ENCODE data around the gene COX7B2. TPM values are rescaled to one million over a fixed set of nuclear protein-coding genes. Genes with fewer than 3 reads are reported as not detected.

Gene COX7B2
- total RNA-seq, 1 donor from 2014 or later: not detected

DNA sequence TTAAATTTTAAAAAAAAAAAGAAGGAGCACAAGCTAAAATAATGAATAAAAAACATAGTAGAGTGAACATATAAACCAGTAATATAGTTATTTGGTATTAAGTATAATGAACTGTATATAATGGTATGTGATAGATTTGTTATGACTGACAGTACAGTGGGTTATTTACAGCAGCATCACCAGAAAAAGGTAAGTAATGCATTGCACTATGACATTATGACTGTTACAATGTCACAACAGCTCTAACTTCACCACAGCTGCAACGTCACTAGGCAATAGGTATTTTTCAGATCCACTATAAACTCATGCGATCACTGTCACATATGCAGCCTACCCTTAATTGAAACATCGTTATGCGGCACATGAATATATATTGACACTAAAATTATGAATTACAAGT is 72.5 kb downstream of the COX7B2 start:
- Mint-ChIP-seq H3K4me3 (ENCODE audit: low read depth) (no peak overlapping the region), H3K27me3 (no peaks in the 10 kb centered on the region), H3K4me1 (ENCODE audit: low read depth) (peaks cover 2% of the 10 kb centered on the region), H3K27ac (peak overlapping the region; percentile 12), H3K9me3 (ENCODE audit: low read depth) (peaks cover 6% of the 10 kb centered on the region), H3K36me3 (ENCODE audit: insufficient read depth) (peaks cover 1% of the 10 kb centered on the region)
- TF ChIP-seq, protein P1, sequence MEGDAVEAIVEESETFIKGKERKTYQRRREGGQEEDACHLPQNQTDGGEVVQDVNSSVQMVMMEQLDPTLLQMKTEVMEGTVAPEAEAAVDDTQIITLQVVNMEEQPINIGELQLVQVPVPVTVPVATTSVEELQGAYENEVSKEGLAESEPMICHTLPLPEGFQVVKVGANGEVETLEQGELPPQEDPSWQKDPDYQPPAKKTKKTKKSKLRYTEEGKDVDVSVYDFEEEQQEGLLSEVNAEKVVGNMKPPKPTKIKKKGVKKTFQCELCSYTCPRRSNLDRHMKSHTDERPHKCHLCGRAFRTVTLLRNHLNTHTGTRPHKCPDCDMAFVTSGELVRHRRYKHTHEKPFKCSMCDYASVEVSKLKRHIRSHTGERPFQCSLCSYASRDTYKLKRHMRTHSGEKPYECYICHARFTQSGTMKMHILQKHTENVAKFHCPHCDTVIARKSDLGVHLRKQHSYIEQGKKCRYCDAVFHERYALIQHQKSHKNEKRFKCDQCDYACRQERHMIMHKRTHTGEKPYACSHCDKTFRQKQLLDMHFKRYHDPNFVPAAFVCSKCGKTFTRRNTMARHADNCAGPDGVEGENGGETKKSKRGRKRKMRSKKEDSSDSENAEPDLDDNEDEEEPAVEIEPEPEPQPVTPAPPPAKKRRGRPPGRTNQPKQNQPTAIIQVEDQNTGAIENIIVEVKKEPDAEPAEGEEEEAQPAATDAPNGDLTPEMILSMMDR (IDR thresholded peaks at IDR 0.05; ENCODE audit: unreplicated experiment): no peak
- no peak for DNase-seq (ENCODE audit: low spot score, unreplicated experiment)

DNA sequence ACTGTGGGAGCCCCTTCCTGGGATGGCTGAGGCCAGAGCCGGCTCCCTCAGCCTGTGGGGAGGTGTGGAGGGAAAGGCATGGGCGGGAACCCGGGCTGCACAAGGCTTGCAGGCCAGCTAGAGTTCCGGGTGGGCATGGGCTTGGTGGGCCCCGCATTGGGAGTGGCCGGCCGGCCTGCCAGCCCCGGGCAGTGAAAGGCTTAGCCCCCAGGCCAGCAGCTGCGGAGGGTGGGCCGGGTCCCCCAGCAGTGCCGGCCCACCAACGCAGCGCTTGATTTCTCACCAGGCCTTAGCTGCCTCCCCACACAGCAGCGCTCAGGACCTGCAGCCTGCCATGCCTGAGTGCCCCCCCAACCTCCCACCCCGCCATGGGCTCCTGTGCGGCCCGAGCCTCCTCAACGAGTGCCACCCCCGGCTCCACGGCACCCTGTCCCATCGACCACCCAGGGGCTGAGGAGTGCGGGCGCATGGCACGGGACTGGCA is 78.0 kb downstream of the COX7B2 start:
- no peak overlapping the region for H3K27ac Mint-ChIP-seq
- H3K36me3 Mint-ChIP-seq (ENCODE audit: insufficient read depth): peaks cover 1% of the 10 kb centered on the region
- H3K9me3 Mint-ChIP-seq (ENCODE audit: low read depth): peaks cover 10% of the 10 kb centered on the region
- no peaks in the 10 kb centered on the region for H3K4me1 Mint-ChIP-seq (ENCODE audit: low read depth)
- no peak overlapping the region for H3K4me3 Mint-ChIP-seq (ENCODE audit: low read depth)
- TF ChIP-seq, protein P1 (IDR thresholded peaks at IDR 0.05; ENCODE audit: unreplicated experiment): no peak
- H3K27me3 Mint-ChIP-seq: no peaks in the 10 kb centered on the region
- no peak for DNase-seq (ENCODE audit: low spot score, unreplicated experiment)

DNA sequence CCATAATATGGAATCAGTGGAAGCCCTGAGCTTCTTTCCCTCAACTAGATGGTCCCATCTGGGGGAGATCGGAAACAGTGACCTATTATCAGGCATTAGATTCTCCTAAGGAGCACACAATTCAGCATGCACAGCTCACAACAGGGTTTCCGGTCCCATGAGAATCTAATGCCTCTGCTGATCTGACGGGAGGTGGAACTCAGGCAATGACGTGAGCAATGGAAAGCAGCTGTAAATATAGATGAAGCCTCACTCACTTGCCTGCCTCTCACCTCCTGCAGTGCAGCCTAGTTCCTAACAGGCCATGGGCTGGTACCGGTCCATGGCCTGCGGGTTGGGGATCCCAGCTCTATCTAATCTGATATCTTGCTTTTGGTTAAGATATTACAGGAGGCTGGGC is 88.9 kb downstream of the COX7B2 start:
- no peaks in the 10 kb centered on the region for H3K36me3 Mint-ChIP-seq (ENCODE audit: insufficient read depth)
- no peak for DNase-seq (ENCODE audit: low spot score, unreplicated experiment)
- no peak overlapping the region for H3K4me3 Mint-ChIP-seq (ENCODE audit: low read depth)
- peaks cover 5% of the 10 kb centered on the region for H3K9me3 Mint-ChIP-seq (ENCODE audit: low read depth)
- no peaks in the 10 kb centered on the region for H3K27me3 Mint-ChIP-seq
- H3K4me1 Mint-ChIP-seq (ENCODE audit: low read depth): no peaks in the 10 kb centered on the region
- TF ChIP-seq, protein P1 (IDR thresholded peaks at IDR 0.05; ENCODE audit: unreplicated experiment): no peak
- no peak overlapping the region for H3K27ac Mint-ChIP-seq

DNA sequence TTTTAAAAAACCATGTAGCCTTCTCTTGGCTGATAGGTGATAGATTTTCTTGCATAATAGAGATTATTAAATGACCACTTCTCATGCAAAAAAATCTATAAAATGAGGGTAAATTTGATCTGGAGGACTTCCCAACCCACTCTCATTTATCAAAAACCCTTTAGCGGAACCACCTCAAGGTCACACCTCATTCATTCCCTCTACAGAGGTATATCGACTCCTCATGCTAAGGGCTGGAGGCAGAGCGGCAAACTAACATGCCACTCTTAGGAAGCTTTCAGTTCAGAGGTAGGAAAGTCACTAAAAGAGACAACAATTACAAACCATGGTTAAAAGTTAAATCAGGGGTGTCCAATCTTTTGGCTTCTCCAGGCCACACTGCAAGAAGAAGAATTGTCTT is 90.0 kb downstream of the COX7B2 start:
- H3K27ac Mint-ChIP-seq: no peak overlapping the region
- TF ChIP-seq, protein P1 (IDR thresholded peaks at IDR 0.05; ENCODE audit: unreplicated experiment): no peak
- H3K4me3 Mint-ChIP-seq (ENCODE audit: low read depth): no peak overlapping the region
- no peaks in the 10 kb centered on the region for H3K36me3 Mint-ChIP-seq (ENCODE audit: insufficient read depth)
- H3K4me1 Mint-ChIP-seq (ENCODE audit: low read depth): no peaks in the 10 kb centered on the region
- H3K27me3 Mint-ChIP-seq: no peaks in the 10 kb centered on the region
- H3K9me3 Mint-ChIP-seq (ENCODE audit: low read depth): no peaks in the 10 kb centered on the region
- DNase-seq (ENCODE audit: low spot score, unreplicated experiment): no peak

DNA sequence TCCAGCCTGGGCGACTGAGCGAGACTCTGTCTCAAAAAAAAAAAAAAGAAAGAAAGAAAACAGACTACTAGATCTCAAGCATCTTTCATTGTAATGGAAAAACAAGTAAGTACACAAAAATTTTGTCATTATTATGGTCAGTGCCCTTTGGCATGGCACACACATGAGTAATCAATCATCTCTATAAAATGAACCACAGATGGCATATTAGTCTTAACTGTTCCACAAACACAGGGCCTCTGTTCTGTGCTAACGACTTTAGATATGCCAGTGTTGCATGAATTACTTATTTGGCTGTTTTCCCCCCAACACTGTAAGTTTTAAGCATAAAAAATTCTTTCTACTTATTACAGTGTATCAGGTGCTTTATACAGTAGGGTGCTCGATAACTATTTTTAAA is 90.4 kb downstream of the COX7B2 start:
- Mint-ChIP-seq H3K27ac (no peak overlapping the region), H3K4me1 (ENCODE audit: low read depth) (no peaks in the 10 kb centered on the region), H3K9me3 (ENCODE audit: low read depth) (no peaks in the 10 kb centered on the region), H3K4me3 (ENCODE audit: low read depth) (no peak overlapping the region), H3K36me3 (ENCODE audit: insufficient read depth) (no peaks in the 10 kb centered on the region), H3K27me3 (no peaks in the 10 kb centered on the region)
- TF ChIP-seq, protein P1 (IDR thresholded peaks at IDR 0.05; ENCODE audit: unreplicated experiment): no peak
- no peak for DNase-seq (ENCODE audit: low spot score, unreplicated experiment)

Measured in progenitor cell of endocrine pancreas (in vitro differentiated cells).